Transverse colon (tissue), 4 donors: ENCODE data around the gene JAKMIP1. TPM values are rescaled to one million over a fixed set of nuclear protein-coding genes. Genes with fewer than 3 reads are reported as not detected.

Experiments
- DNase-seq: peaks from one replicate; pipeline ENCODE4 v3.0.0-alpha.2; 2019
- H3K27ac ChIP-seq, 4 donors: fragments of 200-600 bp; sonication (generic); 2 replicates each; pipeline ENCODE4 v1.5.1; 2016 to 2018; ENCODE audit warnings: inconsistent platforms in 4 of 4
- H3K27me3 ChIP-seq: fragments of 200-600 bp; sonication (generic); 2 replicates; pipeline ENCODE4 v1.5.1; 2017; ENCODE audit warnings: inconsistent platforms
- H3K36me3 ChIP-seq, 4 donors: fragments of 200-600 bp; sonication (generic); 2 replicates each; pipeline ENCODE4 v1.5.1; 2017 to 2019; ENCODE audit warnings: inconsistent platforms in 4 of 4
- H3K4me1 ChIP-seq, 4 donors: fragments of 200-600 bp; sonication (generic); 2 replicates each; pipeline ENCODE4 v1.5.1; 2017 to 2020; ENCODE audit warnings: inconsistent platforms in 4 of 4
- H3K4me3 ChIP-seq, 4 donors: fragments of 200-600 bp; sonication (generic); 1 replicate in 1 of 4; 2 replicates in 3 of 4; pipeline versions ENCODE4 v1.5.1 to v1.6.1; 2017 to 2019; ENCODE audit warnings: inconsistent platforms in 4 of 4
- H3K9me3 ChIP-seq, 2 donors: fragments of 200-600 bp; sonication (generic); 2 replicates each; pipeline ENCODE4 v1.5.1; 2017 to 2019; ENCODE audit warnings: inconsistent platforms in 2 of 2
- CTCF ChIP-seq, 5 experiments: fragments of 200-600 bp in 3 of 5; fragments of 450-650 bp in 2 of 5; sonication (generic) in 3 of 5; IDR thresholded peaks; 1 replicate in 2 of 5; 2 replicates in 3 of 5; pipeline ENCODE4 v1.5.1; 2016 to 2017; ENCODE audit warnings: antibody characterized with exemption in 5 of 5, inconsistent platforms in 3 of 5, mild to moderate bottlenecking in 2 of 5, moderate library complexity in 1 of 5
- EP300 ChIP-seq: sonication (generic); formaldehyde crosslinking; IDR thresholded peaks from one replicate; pipeline ENCODE4 v1.6.1; 2017; ENCODE audit warnings: antibody characterized with exemption, low read depth
- POLR2A ChIP-seq: fragments of 450-650 bp; IDR thresholded peaks from one replicate; pipeline ENCODE4 v1.6.1; 2016; ENCODE audit warnings: antibody characterized with exemption, mild to moderate bottlenecking, moderate library complexity
- POLR2AphosphoS5 ChIP-seq, 3 donors: sonication (generic); formaldehyde crosslinking; IDR thresholded peaks; one replicate each; pipeline ENCODE4 v1.6.1; 2016; ENCODE audit warnings: antibody characterized with exemption in 3 of 3
- WGBS, 2 donors: methylation state at CpG; one replicate each; pipeline ENCODE4 v1.1.5; 2018; ENCODE audit warnings: low coverage in 1 of 2; 5-methylcytosine and 5-hydroxymethylcytosine counted together
- in situ Hi-C, 4 donors: fragments of 200-750 bp; cut with MboI; loops; one replicate each; pipeline versions ENCODE4 v1.15.0 to v1.15.1; 2017; ENCODE audit warnings: low sequenced_read_pairs in 3 of 4, low pct_ligation_motif_present in 1 of 4, low pct_unique_long_range_greater_than_20kb in 1 of 4
- intact Hi-C: fragments of 100-400 bp; cut with DNase I; formaldehyde crosslinking; loops from one replicate; pipeline ENCODE4 v1.15.1; 2023; ENCODE audit warnings: low total_unique reads
- total RNA-seq, 4 donors: library from RNA; depleted of rRNA; stranded (reverse); fragments of >200 nt; gene quantifications; one replicate each; pipeline ENCODE4 v1.1.0, GENCODE V29; 2016

Gene JAKMIP1
- total RNA-seq, 4 donors from 2014 or later: 1.2 to 1.7 TPM; not detected in 2

DNA sequence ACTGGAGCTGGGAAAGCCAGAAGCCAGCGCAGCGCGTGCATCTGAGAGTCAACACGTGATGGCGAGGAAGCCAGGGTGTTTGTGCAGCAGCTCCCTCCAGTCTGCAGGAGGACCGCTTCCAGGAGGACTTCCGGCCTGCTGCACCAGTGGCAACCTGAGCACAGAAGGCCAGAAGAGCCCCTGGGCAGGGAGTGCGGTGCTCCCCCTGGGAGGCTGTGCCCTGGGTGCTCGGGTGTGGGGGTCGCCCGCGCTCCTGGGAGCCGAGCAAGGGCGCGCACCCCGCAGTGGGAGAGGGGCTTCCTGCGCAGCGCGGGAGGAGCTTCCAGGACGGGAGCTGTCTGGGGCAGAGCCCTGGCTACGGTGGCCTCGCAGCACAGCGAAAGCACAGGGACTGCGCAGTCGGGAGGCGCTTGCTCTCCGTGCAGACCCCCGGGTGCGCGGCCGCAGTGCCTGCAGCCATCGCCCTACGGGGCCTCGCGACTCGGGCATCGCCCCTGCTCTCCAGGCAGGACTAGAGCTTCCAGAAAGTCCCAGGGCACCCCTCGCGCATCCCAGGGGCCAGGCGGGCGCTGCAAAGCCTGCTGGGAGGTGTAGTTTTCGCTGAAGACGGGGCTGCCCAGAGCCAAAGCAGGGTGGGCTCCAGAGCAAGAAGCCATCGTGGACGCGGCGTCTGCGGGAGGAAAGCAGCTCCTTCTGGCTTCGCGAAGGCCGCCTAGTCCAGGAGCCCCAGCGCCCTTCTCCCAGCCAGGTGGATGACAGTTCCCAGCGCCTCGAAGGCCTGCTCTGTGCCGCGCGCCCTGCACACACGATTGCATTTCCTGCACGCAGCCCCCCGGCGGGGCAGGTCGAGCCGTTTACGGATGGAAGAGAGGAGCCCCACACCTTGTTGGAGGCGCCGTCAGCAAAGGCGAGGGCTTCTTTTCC, 45.2 kb upstream of the JAKMIP1 start:
- TF ChIP-seq POLR2A (no peak), EP300 (no peak), CTCF (IDR thresholded peaks at IDR 0.05) (no peak), POLR2AphosphoS5 (IDR thresholded peaks at IDR 0.05) (no peak)
- intact Hi-C loops: no loop called here

DNA sequence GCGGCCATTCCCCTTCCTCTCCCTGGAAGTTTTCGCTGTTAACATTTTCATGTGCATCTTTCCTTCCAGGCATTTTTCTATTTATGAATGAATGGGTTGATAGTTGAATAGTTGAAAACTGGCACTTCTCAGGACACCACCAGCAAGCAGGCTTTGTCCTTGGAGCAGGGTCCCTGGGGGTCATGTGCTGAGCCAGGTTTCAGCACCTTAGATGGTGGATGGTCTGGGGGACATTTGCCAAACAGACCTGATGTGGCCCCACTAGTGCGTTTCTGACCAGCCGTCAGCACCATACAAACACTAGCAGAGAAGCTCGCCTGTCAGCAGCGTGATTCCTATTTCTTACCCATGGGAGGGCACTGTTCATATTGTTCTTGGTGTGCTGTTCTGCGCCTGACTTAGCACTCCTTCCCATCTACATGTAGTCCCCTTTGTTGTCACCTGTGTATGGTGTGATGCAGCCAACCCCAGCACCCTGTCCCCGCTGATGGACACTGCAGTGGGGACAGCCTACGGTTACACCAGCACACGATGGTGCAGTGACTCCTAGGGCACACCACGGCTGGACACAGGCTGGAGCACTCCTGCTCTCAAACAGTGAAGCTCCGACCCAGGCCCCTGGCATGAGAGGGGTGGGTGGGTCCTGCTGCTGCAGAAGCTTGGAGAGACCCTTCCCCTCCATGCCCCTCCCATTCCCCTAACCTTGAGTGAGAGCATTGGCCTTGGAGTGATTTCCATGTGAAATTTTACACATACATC, 42.1 kb upstream of the JAKMIP1 start:
- H3K9me3 ChIP-seq: no peaks in the 10 kb centered on the region
- peaks cover 28% of the 10 kb centered on the region for H3K27me3 ChIP-seq
- no peaks in the 10 kb centered on the region for H3K4me1 ChIP-seq
- no peak for DNase-seq
- H3K27ac ChIP-seq: no peak overlapping the region
- WGBS, 2 donors: 66 to 84% methylated on average over 4 to 12 of the region's 12 CpGs
- no peaks in the 10 kb centered on the region for H3K36me3 ChIP-seq
- intact Hi-C loops (no loop called here), in situ Hi-C loops (no loop called here)
- H3K4me3 ChIP-seq: no peak overlapping the region
- TF ChIP-seq EP300: no peak
- no peak for TF ChIP-seq POLR2AphosphoS5 (IDR thresholded peaks at IDR 0.05)
- no peak for TF ChIP-seq POLR2A
- TF ChIP-seq CTCF (IDR thresholded peaks at IDR 0.05): no peak

More for the DNA sequence above, 45.2 kb upstream of the JAKMIP1 start:
- in situ Hi-C loops: no loop called here
- no peak for DNase-seq
- Histone ChIP-seq H3K9me3 (no peaks in the 10 kb centered on the region), H3K4me1 (no peaks in the 10 kb centered on the region), H3K27me3 (peaks cover 56% of the 10 kb centered on the region), H3K36me3 (no peaks in the 10 kb centered on the region), H3K27ac (no peak overlapping the region), H3K4me3 (peak overlapping the region in 2 of 4 donors; percentile 20 to 34)
- 17 to 53% methylated on average over 6 to 61 of the region's 67 CpGs for WGBS, 2 donors

- H3K27ac ChIP-seq: no peak overlapping the region
- intact Hi-C loops (no loop called here), in situ Hi-C loops (no loop called here)
- H3K4me3 ChIP-seq: no peak overlapping the region
- H3K9me3 ChIP-seq: no peaks in the 10 kb centered on the region
- H3K4me1 ChIP-seq: no peaks in the 10 kb centered on the region
- H3K36me3 ChIP-seq: no peaks in the 10 kb centered on the region
- no peak for TF ChIP-seq EP300
- TF ChIP-seq POLR2AphosphoS5 (IDR thresholded peaks at IDR 0.05): no peak
- TF ChIP-seq POLR2A: no peak
- DNase-seq: no peak
- WGBS, 2 donors: 50 to 86% methylated on average over 2 to 16 of the region's 16 CpGs
- H3K27me3 ChIP-seq: peaks cover 17% of the 10 kb centered on the region
Measured at GRCh38 chr4:6241062-6241845, 40.9 kb upstream of the JAKMIP1 start.

DNA sequence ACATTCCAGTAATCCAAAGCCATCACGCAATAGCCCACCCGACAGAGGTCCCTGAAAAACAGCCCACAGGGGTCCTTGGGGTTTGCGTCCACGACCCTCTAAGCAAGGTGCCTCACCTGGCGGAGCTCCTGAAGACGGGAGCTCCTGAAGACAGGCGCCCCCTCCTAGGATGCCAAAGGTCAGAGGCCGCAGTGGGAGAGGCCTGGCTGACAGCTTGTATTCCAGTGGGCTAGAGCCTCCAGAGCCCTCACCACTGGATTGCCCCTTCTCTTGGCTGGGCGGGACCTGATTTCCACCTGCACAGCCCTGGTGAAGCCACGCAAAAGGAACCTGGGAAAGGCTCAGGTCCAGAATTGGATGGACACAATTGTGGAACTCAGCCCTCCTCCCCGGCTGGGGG, 39.6 kb upstream of the JAKMIP1 start:
- in situ Hi-C loops: no loop called here
- Histone ChIP-seq H3K9me3 (no peaks in the 10 kb centered on the region), H3K27me3 (peaks cover 4% of the 10 kb centered on the region), H3K4me1 (no peaks in the 10 kb centered on the region), H3K36me3 (no peaks in the 10 kb centered on the region), H3K4me3 (no peak overlapping the region), H3K27ac (no peak overlapping the region)
- 83 to 100% methylated on average over 1 to 8 of the region's 11 CpGs for WGBS, 2 donors
- intact Hi-C loops: no loop called here
- no peak for DNase-seq
- TF ChIP-seq POLR2A (no peak), POLR2AphosphoS5 (IDR thresholded peaks at IDR 0.05) (no peak), CTCF (IDR thresholded peaks at IDR 0.05) (no peak), EP300 (no peak)
